Nephron (organoid): ENCODE measurements around the gene BMPR1B.
A peak's percentile ranks its signal among the peaks of the same experiment; 100 is the strongest.

Experiments used
- H3K27ac Mint-ChIP-seq, 3 experiments: 2 replicates each; pipeline ENCODE4 v1.8.0; 2020; ENCODE audit warnings: mixed read lengths in 3 of 3, mild to moderate bottlenecking in 2 of 3, moderate library complexity in 1 of 3
- H3K27me3 Mint-ChIP-seq: 2 replicates; pipeline ENCODE4 v1.8.0; 2021; ENCODE audit warnings: low read depth, mild to moderate bottlenecking, moderate library complexity, mixed read lengths
- H3K36me3 Mint-ChIP-seq: 2 replicates; pipeline ENCODE4 v1.8.0; 2020; ENCODE audit warnings: low read depth, mixed read lengths
- H3K4me1 Mint-ChIP-seq: 2 replicates; pipeline ENCODE4 v1.8.0; 2020; ENCODE audit warnings: mixed read lengths
- H3K4me3 Mint-ChIP-seq, 3 experiments: 2 replicates each; pipeline ENCODE4 v1.8.0; 2020; ENCODE audit warnings: mild to moderate bottlenecking in 3 of 3, mixed read lengths in 3 of 3, moderate library complexity in 2 of 3
- H3K9me3 Mint-ChIP-seq: 2 replicates; pipeline ENCODE4 v1.8.0; 2020; ENCODE audit warnings: mixed read lengths
- TF ChIP-seq, protein P1 (sequence below), 3 experiments: fragments of 200-600 bp; sonication (generic); IDR thresholded peaks; one replicate each; pipeline ENCODE4 v1.5.0; 2021; ENCODE audit warnings: antibody characterized with exemption in 3 of 3; ENCODE audit not compliant: unreplicated experiment in 3 of 3

The BMPR1B gene

DNA sequence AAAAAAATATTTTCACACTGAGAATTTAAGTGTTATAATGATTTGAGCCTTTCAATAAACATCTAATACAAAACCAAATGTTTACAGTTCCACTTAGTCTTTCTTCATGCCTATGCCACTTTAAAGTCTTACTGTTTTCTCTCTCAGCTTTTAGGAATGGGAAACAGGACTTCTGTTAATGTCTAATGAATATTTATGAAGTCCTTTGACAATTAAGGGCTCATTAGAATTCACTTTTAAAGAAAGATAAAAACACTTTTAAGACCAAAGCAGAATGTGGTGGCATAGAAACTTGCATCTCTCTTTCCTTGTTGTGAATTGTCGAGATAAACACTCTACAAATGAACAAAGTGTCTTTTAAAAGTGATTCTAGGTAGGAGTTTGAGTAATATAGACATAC is 315.9 kb downstream of the BMPR1B start:
- Mint-ChIP-seq H3K27me3 (peaks cover 3% of the 10 kb centered on the region), H3K4me1 (no peaks in the 10 kb centered on the region), H3K9me3 (peaks cover 5% of the 10 kb centered on the region), H3K4me3 (no peak overlapping the region), H3K27ac (no peak overlapping the region), H3K36me3 (peaks cover 4% of the 10 kb centered on the region)
- TF ChIP-seq, protein P1, sequence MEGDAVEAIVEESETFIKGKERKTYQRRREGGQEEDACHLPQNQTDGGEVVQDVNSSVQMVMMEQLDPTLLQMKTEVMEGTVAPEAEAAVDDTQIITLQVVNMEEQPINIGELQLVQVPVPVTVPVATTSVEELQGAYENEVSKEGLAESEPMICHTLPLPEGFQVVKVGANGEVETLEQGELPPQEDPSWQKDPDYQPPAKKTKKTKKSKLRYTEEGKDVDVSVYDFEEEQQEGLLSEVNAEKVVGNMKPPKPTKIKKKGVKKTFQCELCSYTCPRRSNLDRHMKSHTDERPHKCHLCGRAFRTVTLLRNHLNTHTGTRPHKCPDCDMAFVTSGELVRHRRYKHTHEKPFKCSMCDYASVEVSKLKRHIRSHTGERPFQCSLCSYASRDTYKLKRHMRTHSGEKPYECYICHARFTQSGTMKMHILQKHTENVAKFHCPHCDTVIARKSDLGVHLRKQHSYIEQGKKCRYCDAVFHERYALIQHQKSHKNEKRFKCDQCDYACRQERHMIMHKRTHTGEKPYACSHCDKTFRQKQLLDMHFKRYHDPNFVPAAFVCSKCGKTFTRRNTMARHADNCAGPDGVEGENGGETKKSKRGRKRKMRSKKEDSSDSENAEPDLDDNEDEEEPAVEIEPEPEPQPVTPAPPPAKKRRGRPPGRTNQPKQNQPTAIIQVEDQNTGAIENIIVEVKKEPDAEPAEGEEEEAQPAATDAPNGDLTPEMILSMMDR (IDR thresholded peaks at IDR 0.05; ENCODE audit: unreplicated experiment in 3 of 3), result no peak

DNA sequence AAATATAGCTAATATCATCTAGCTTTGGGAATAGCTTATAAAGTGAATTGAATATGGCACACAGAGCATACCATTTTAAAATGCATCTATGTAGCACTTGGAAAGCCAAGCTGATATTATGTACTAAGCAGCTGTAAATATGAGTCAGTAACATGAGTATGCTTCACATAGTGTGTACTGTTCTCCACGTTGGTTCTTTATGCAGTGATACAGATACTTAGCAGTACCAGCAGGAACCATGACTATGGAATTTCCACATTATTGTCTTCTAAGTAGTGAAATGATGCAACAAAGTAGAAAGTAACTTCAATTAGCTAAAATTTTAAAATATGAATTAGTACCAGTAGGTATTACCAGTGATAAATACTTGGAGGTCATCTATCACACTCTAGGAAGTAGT is 320.1 kb downstream of the BMPR1B start:
- H3K27ac Mint-ChIP-seq, result no peak overlapping the region
- no peaks in the 10 kb centered on the region for H3K9me3 Mint-ChIP-seq
- H3K4me3 Mint-ChIP-seq, result no peak overlapping the region
- TF ChIP-seq, protein P1 (IDR thresholded peaks at IDR 0.05; ENCODE audit: unreplicated experiment in 3 of 3), result no peak
- no peaks in the 10 kb centered on the region for H3K36me3 Mint-ChIP-seq
- H3K27me3 Mint-ChIP-seq, result peaks cover 3% of the 10 kb centered on the region
- no peaks in the 10 kb centered on the region for H3K4me1 Mint-ChIP-seq

DNA sequence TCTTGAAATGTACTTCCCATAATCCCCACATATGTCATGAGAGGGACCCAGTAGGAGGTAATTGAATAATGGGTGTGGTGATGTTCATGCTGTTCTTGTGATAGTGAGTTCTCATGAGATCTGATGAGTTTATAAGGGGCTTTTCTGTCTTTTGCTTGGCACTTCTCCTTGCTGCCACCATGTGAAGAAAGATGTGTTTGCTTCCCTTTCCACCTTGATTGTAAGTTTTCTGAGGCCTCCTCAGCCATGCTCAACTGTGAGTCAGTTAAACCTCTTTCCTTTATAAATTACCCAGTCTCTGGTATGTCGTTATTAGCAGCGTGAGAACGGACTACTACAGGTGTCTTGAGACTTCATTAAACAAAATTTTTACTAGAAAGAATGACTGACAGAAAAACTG is 323.2 kb downstream of the BMPR1B start:
- H3K9me3 Mint-ChIP-seq, result no peaks in the 10 kb centered on the region
- H3K27me3 Mint-ChIP-seq, result no peaks in the 10 kb centered on the region
- TF ChIP-seq, protein P1 (IDR thresholded peaks at IDR 0.05; ENCODE audit: unreplicated experiment in 3 of 3), result no peak
- H3K36me3 Mint-ChIP-seq, result no peaks in the 10 kb centered on the region
- no peak overlapping the region for H3K4me3 Mint-ChIP-seq
- no peaks in the 10 kb centered on the region for H3K4me1 Mint-ChIP-seq
- H3K27ac Mint-ChIP-seq, result no peak overlapping the region

DNA sequence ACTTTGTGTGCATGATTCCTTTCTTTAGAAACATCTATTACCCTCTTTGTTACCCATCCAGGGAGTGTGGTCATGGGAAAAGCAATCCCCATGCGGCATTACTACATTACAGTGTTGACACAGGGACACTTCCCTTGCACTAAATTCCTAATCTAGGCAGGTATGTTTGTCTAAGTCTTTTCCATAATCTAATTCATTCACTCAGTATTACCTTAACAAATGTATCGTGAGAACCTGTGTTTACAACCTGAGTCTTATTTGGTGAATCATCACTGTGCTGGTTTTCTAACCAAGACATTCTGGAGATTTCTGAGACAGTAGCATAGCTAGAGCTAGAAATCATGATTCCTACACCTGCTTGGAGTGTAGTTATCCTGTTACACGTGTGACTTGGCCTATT is 326.8 kb downstream of the BMPR1B start:
- H3K4me3 Mint-ChIP-seq, result no peak overlapping the region
- peak overlapping the region in 1 of 3 experiments; percentile 40 for H3K27ac Mint-ChIP-seq
- H3K27me3 Mint-ChIP-seq, result no peaks in the 10 kb centered on the region
- H3K4me1 Mint-ChIP-seq, result no peaks in the 10 kb centered on the region
- no peaks in the 10 kb centered on the region for H3K9me3 Mint-ChIP-seq
- H3K36me3 Mint-ChIP-seq, result no peaks in the 10 kb centered on the region
- TF ChIP-seq, protein P1 (IDR thresholded peaks at IDR 0.05; ENCODE audit: unreplicated experiment in 3 of 3), result no peak

DNA sequence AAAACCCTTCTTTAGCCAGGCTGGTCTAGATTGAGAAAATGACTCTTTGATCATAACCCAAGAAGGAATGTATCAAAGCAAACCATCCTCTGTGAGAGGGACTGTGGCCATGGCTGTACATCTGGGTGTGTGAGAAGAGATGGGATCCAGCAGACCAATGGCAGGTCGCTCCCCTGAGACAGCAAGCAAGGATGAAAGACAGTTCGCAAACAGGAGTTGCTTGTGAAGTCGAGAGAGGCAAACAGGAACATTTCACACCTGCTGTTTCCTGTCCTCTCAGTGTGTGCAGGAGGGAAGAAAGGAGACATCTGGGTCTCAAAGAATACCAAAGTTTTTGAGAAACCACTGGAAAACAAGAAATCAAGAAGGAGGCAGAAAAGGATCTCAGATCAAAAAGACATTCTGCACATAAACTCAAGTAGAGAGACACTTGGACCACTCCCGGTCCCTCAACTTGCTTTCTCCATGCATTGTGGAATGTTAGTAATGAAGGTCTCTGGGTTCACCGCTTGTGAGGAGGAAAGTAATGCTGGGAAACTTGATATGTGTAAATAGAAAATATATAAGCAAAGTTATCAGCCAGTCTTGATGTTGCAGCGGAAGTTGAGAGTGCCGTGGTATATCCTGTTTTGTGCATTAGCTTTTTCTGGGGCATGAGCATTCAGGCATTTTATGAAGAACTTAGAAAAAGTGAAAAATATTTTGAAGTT is 327.5 kb downstream of the BMPR1B start:
- Mint-ChIP-seq H3K4me1 (no peaks in the 10 kb centered on the region), H3K4me3 (no peak overlapping the region), H3K36me3 (no peaks in the 10 kb centered on the region), H3K27ac (peak overlapping the region in 1 of 3 experiments; percentile 40), H3K9me3 (no peaks in the 10 kb centered on the region), H3K27me3 (no peaks in the 10 kb centered on the region)
- TF ChIP-seq, protein P1 (IDR thresholded peaks at IDR 0.05; ENCODE audit: unreplicated experiment in 3 of 3), result no peak

DNA sequence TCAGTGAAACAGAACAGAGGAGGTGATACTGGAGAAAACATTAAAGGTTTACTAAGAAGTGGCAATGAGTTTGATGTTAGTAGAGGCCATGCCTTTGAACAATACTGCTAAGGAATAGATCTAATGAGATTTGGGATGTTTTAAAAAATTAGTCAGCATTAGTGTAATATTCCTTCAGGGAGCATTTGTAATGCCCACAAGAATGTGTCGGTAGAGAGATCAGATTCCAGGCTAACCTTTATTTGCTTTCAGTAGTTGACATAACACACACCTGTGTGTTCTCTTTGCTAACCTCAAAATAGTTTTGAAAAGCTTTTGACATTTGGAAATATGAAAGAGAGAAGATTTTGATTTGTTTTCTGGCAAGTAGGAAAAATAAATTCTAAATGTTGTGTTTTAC is 328.8 kb downstream of the BMPR1B start:
- no peaks in the 10 kb centered on the region for H3K27me3 Mint-ChIP-seq
- no peaks in the 10 kb centered on the region for H3K9me3 Mint-ChIP-seq
- peaks cover 6% of the 10 kb centered on the region for H3K4me1 Mint-ChIP-seq
- no peak overlapping the region for H3K27ac Mint-ChIP-seq
- H3K4me3 Mint-ChIP-seq, result no peak overlapping the region
- H3K36me3 Mint-ChIP-seq, result no peaks in the 10 kb centered on the region
- TF ChIP-seq, protein P1 (IDR thresholded peaks at IDR 0.05; ENCODE audit: unreplicated experiment in 3 of 3), result no peak
